ENCODE data around the gene ARHGAP40.
"Not testable (repeated sequence)": the region's sequence is repeated elsewhere in the genome, so short reads cannot be mapped to it uniquely, and the experiment has no call there.

The ARHGAP40 gene

DNA sequence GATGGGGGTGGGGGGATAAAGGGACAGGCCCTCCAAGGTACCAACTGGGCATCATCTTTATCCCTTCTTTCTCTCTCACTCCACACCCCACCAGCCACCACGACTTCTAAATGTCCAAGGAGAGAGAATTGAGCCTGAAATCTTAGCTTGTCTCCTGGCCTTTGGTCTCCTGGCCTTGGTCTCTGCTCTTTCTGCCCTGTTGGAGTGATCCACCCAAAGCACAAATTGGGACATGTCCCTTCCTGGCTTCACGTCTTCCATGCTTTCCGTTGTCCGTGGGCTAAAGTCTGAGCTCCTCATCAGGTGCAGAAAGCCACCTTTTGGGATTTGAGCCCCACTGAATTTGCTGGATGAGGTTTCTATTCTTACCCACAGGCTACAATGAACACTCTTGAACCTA, 12.3 kb upstream of the ARHGAP40 start:
- no peak for DNase-seq (ENCODE audit: low read depth, low spot score)
- TF ChIP-seq YY1 (IDR thresholded peaks at IDR 0.05; ENCODE audit: insufficient read depth, insufficient read length), result no peak
- no peak for TF ChIP-seq ZNF274 (IDR thresholded peaks at IDR 0.05; ENCODE audit: low read depth, low read length)
- peaks cover 2% of the 10 kb centered on the region for H3K4me1 ChIP-seq (ENCODE audit: insufficient read depth, insufficient read length)
- H3K9ac ChIP-seq (ENCODE audit: insufficient read length, low read depth), result no peak overlapping the region
- H3K36me3 ChIP-seq (ENCODE audit: insufficient read depth, insufficient read length, low read length), result no peaks in the 10 kb centered on the region
- H3K27me3 ChIP-seq (ENCODE audit: insufficient read depth, insufficient read length), result no peaks in the 10 kb centered on the region
- H3K9me3 ChIP-seq (ENCODE audit: insufficient read depth, low read length), result no peaks in the 10 kb centered on the region
- no peak overlapping the region for H3K4me3 ChIP-seq (ENCODE audit: insufficient read length, low read depth)

DNA sequence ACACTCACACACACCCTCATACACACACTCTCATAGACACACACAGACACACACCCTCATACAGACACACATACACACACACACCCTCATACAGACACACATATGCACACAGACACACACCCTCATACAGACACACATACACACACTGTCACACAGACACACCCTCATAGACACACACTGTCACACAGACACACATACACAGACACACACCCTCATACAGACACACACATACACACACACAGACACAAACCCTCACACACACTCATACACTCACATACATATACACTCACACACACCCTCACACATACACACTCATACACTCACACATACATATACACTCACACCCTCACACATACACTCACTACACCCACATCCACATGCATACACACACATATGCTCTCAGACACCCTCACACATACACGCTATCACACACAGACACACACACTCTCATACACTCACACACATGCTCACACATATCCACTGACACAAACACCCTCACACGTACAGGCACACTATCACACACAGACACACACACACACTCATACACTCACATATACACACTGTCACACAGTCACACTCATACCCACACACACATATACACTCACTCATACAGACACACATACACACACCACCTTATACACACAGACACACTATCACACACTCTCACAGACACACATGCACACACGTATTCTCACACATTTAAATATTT, 11.5 kb upstream of the ARHGAP40 start:
- Histone ChIP-seq H3K9me3 (ENCODE audit: insufficient read depth, low read length) (no peaks in the 10 kb centered on the region), H3K4me1 (ENCODE audit: insufficient read depth, insufficient read length) (peaks cover 2% of the 10 kb centered on the region), H3K9ac (ENCODE audit: insufficient read length, low read depth) (no peak overlapping the region), H3K4me3 (ENCODE audit: insufficient read length, low read depth) (no peak overlapping the region), H3K27me3 (ENCODE audit: insufficient read depth, insufficient read length) (no peaks in the 10 kb centered on the region), H3K36me3 (ENCODE audit: insufficient read depth, insufficient read length, low read length) (no peaks in the 10 kb centered on the region)
- DNase-seq (ENCODE audit: low read depth, low spot score), result no peak
- TF ChIP-seq SUZ12 (IDR thresholded peaks at IDR 0.05; ENCODE audit: extremely low read depth, insufficient read depth, insufficient read length), result no peak
- TF ChIP-seq ZNF274 (IDR thresholded peaks at IDR 0.05; ENCODE audit: low read depth, low read length), result no peak
- no peak for TF ChIP-seq YY1 (IDR thresholded peaks at IDR 0.05; ENCODE audit: insufficient read depth, insufficient read length)

DNA sequence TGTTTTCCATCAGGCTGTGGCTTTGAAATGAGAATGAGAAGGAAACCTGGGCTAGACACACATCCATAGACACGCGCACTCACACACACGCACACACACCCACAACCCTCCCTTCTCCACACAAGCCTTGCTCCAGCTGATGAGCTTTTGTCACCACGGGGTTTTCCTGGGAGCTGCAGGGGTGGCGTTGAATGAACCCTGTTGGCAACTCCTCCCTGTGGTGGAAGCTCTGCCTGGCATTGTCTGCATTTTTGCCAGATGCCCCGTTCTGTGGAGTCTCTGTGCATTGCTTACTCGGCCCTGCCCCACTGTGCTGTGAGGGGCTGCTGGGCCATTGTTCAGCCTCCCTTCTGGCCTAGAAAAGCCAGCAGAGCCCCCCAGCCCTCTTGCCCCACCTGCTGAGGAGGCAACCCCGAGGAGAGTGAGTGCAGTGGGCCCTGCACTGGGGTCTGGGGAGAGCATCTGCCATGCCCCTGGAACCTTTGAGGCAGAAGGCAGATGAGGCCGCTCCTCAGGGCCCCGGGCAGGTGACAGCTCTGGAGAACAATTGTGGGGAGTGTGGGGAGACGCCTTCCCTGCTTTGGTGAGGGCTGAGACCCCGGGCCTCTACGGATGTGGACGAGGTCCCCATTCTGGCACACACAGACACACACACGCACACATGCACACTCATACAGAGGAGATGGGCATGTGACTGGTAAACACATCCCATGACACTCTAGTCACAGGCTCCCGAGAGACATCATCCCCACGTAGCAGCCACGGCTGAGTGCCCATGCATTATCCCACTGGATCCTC, 10.7 kb upstream of the ARHGAP40 start:
- Histone ChIP-seq H3K27me3 (ENCODE audit: insufficient read depth, insufficient read length) (no peaks in the 10 kb centered on the region), H3K36me3 (ENCODE audit: insufficient read depth, insufficient read length, low read length) (no peaks in the 10 kb centered on the region), H3K4me3 (ENCODE audit: insufficient read length, low read depth) (no peak overlapping the region), H3K9ac (ENCODE audit: insufficient read length, low read depth) (peak overlapping the region; percentile 21), H3K9me3 (ENCODE audit: insufficient read depth, low read length) (no peaks in the 10 kb centered on the region), H3K4me1 (ENCODE audit: insufficient read depth, insufficient read length) (peaks cover 2% of the 10 kb centered on the region)
- TF ChIP-seq YY1 (IDR thresholded peaks at IDR 0.05; ENCODE audit: insufficient read depth, insufficient read length), result no peak
- TF ChIP-seq SUZ12 (IDR thresholded peaks at IDR 0.05; ENCODE audit: extremely low read depth, insufficient read depth, insufficient read length), result no peak
- no peak for TF ChIP-seq ZNF274 (IDR thresholded peaks at IDR 0.05; ENCODE audit: low read depth, low read length)
- DNase-seq (ENCODE audit: low read depth, low spot score), result no peak

DNA sequence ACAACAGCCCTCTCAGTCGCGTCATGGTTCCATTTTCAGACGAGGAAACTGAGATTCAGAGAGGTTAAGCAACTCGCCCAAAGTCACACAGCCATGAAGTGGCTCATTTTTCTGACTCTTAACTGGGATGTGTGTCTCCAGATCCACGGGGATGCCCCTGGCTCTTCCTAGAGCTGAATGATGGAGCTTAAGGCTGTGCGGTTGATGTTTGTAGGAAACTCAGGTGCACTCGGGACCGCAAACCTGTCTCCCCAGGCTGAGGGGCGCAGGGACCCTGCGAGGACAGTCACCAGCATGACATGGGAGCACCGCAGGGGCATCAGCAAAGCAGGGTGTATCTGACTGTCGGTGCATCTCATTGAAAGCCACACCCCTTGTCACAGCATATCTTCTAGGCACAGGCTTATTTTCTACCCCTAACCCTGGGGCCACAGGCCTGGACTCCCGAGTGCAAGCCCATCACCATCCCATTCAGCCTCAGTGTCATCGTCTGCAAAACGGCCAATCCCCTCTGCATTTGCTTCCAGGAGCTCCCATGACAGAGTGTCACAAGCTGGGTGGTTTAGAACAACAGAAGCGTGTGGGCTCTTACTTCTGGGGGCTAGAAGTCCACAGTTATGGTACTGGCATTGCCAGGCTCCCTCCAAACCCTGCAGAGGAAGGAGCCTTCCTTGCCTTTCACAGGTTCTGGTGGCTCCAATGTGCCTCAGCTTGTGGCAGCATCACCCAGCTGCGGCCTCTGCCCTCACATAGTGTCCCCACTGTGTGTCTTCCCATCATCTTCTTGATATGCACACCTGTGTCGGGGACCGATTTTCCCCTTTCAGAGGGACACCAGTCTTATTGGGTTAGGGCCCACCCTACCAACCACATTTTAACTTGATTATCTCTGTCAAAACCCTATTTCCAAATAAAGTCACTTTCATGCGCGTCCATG, 9.9 kb upstream of the ARHGAP40 start:
- Histone ChIP-seq H3K36me3 (ENCODE audit: insufficient read depth, insufficient read length, low read length) (no peaks in the 10 kb centered on the region), H3K4me3 (ENCODE audit: insufficient read length, low read depth) (no peak overlapping the region), H3K4me1 (ENCODE audit: insufficient read depth, insufficient read length) (peaks cover 2% of the 10 kb centered on the region), H3K9me3 (ENCODE audit: insufficient read depth, low read length) (no peaks in the 10 kb centered on the region), H3K27me3 (ENCODE audit: insufficient read depth, insufficient read length) (no peaks in the 10 kb centered on the region), H3K9ac (ENCODE audit: insufficient read length, low read depth) (no peak overlapping the region)
- TF ChIP-seq ZNF274 (IDR thresholded peaks at IDR 0.05; ENCODE audit: low read depth, low read length) (no peak), SUZ12 (IDR thresholded peaks at IDR 0.05; ENCODE audit: extremely low read depth, insufficient read depth, insufficient read length) (no peak), YY1 (IDR thresholded peaks at IDR 0.05; ENCODE audit: insufficient read depth, insufficient read length) (no peak)
- no peak for DNase-seq (ENCODE audit: low read depth, low spot score)

DNA sequence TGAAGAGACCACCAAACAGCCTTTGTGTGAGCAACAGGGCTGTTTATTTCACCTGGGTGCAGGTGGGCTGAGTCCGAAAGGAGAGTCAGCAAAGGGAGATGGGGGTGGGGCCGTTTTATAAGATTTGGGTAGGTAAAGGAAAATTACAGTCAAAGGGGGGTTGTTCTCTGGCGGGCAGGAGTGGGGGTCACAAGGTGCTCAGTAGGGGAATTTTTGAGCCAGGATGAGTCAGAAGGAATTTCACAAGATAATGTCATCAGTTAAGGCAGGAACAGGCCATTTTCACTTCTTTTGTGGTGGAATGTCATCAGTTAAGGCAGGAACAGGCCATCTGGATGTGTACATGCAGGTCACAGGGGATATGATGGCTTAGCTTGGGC, 9.2 kb upstream of the ARHGAP40 start:
- not testable (repeated sequence) for H3K9me3 ChIP-seq (ENCODE audit: insufficient read depth, low read length); H3K27me3 ChIP-seq (ENCODE audit: insufficient read depth, insufficient read length); DNase-seq (ENCODE audit: low read depth, low spot score); H3K36me3 ChIP-seq (ENCODE audit: insufficient read depth, insufficient read length, low read length); H3K4me3 ChIP-seq (ENCODE audit: insufficient read length, low read depth); H3K4me1 ChIP-seq (ENCODE audit: insufficient read depth, insufficient read length); H3K9ac ChIP-seq (ENCODE audit: insufficient read length, low read depth)

DNA sequence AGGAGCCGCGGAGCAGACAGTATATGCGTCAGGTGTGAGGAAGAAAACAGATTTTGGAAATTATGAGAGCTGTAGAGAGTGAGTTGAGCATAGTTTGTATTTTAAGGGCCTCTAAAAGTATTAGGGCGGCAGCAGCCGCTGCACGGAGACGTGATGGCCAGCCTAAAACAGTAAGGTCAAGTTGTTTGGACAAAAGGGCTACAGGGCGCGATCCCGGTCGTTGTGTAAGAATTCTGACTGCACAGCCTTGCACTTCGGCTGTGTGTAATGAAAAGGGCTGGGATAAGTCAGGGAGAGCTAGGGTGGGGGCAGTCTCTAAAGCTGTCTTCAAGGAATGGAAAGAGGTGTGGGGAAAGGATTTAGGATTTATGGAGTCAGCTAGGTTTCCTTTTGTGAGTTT, 7.3 kb upstream of the ARHGAP40 start:
- not testable (repeated sequence) for H3K9me3 ChIP-seq (ENCODE audit: insufficient read depth, low read length); H3K4me1 ChIP-seq (ENCODE audit: insufficient read depth, insufficient read length); H3K9ac ChIP-seq (ENCODE audit: insufficient read length, low read depth); H3K27me3 ChIP-seq (ENCODE audit: insufficient read depth, insufficient read length); H3K36me3 ChIP-seq (ENCODE audit: insufficient read depth, insufficient read length, low read length); DNase-seq (ENCODE audit: low read depth, low spot score); H3K4me3 ChIP-seq (ENCODE audit: insufficient read length, low read depth)

DNA sequence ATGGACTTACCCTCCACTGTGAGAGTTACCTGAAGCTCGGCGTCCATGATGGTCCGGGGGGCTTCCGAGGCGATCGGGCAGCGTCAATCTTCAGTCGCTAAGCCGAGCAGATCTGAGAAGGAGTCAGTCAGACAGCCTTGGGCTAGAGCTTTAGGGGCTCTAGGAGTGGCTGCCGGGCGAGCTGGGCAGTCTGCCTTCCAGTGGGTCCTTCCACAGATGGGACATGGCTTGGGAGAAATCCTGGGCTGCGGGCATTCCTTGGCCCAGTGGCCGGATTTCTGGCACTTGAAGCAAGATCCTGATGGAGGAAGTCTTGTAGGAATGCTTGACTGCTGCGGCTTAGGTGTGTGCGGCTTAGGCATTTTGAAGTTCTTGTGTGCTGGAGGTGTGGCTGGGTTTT, 5.7 kb upstream of the ARHGAP40 start:
- not testable (repeated sequence) for H3K27me3 ChIP-seq (ENCODE audit: insufficient read depth, insufficient read length)

More for the DNA sequence above, 5.7 kb upstream of the ARHGAP40 start:
- H3K4me1 ChIP-seq (ENCODE audit: insufficient read depth, insufficient read length), result peaks cover 17% of the 10 kb centered on the region
- H3K36me3 ChIP-seq (ENCODE audit: insufficient read depth, insufficient read length, low read length); H3K9ac ChIP-seq (ENCODE audit: insufficient read length, low read depth); DNase-seq (ENCODE audit: low read depth, low spot score); H3K4me3 ChIP-seq (ENCODE audit: insufficient read length, low read depth); H3K9me3 ChIP-seq (ENCODE audit: insufficient read depth, low read length): not testable (repeated sequence)
